ENCODE data around the gene PRKG1. TPM values are rescaled to one million over a fixed set of nuclear protein-coding genes. Genes with fewer than 3 reads are reported as not detected.

PRKG1 gene
- total RNA-seq, 4 donors from 2014 or later, result 24.0 to 89.1 (median 45.7) TPM

DNA sequence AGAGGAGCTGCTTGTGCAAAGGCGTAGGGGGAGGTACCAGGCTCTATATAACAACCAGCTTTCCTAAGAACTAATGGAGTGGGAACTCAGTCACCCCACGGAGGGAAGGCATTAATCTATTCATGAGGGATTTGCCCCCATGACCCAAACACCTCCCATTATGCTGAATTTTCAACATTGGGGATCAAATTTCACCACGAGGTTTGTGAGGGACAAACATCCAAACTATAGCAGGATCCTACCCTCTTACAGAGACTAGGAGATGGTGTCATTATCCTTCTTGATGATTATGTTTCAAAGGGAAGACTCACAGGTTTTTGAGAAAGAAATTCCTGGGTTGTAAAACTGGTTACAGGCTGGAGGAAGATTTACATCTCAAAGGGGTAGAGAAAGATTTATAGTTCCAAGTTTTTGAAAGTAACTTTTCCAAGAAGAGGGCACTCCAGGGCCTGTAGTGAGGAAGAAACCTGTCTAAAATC is 944.8 kb downstream of the PRKG1 start:
- no peak for DNase-seq
- Histone ChIP-seq H3K4me3 (no peak overlapping the region), H3K36me3 (no peaks in the 10 kb centered on the region), H3K4me1 (no peaks in the 10 kb centered on the region), H3K27ac (no peak overlapping the region), H3K27me3 (no peaks in the 10 kb centered on the region), H3K9me3 (no peaks in the 10 kb centered on the region)
- TF ChIP-seq, protein P1, sequence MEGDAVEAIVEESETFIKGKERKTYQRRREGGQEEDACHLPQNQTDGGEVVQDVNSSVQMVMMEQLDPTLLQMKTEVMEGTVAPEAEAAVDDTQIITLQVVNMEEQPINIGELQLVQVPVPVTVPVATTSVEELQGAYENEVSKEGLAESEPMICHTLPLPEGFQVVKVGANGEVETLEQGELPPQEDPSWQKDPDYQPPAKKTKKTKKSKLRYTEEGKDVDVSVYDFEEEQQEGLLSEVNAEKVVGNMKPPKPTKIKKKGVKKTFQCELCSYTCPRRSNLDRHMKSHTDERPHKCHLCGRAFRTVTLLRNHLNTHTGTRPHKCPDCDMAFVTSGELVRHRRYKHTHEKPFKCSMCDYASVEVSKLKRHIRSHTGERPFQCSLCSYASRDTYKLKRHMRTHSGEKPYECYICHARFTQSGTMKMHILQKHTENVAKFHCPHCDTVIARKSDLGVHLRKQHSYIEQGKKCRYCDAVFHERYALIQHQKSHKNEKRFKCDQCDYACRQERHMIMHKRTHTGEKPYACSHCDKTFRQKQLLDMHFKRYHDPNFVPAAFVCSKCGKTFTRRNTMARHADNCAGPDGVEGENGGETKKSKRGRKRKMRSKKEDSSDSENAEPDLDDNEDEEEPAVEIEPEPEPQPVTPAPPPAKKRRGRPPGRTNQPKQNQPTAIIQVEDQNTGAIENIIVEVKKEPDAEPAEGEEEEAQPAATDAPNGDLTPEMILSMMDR (IDR thresholded peaks at IDR 0.05), result no peak
- no peak for TF ChIP-seq POLR2A (IDR thresholded peaks at IDR 0.05)

DNA sequence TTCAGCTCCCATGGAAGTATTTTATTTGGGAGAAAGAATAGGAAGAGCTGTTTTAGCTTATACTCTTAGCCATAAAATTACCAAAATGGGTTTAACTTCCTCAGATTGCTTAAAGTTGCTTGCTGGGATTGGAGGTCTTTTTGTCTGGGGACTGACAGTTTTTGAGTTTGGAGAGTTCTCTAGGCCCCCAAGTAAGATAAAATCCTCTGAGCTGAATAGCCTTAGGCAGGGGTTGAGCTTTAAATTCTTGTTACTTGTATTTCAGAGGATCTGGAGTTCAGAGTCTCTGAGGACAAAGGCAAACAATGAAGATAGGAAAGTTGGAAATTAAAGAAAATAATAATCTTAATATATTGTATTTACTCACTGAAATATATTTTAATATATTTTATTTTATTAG is 945.4 kb downstream of the PRKG1 start:
- Histone ChIP-seq H3K27me3 (no peaks in the 10 kb centered on the region), H3K9me3 (no peaks in the 10 kb centered on the region), H3K4me3 (no peak overlapping the region), H3K27ac (no peak overlapping the region), H3K36me3 (no peaks in the 10 kb centered on the region), H3K4me1 (no peaks in the 10 kb centered on the region)
- no peak for DNase-seq
- no peak for TF ChIP-seq POLR2A (IDR thresholded peaks at IDR 0.05)
- TF ChIP-seq, protein P1 (IDR thresholded peaks at IDR 0.05), result no peak

DNA sequence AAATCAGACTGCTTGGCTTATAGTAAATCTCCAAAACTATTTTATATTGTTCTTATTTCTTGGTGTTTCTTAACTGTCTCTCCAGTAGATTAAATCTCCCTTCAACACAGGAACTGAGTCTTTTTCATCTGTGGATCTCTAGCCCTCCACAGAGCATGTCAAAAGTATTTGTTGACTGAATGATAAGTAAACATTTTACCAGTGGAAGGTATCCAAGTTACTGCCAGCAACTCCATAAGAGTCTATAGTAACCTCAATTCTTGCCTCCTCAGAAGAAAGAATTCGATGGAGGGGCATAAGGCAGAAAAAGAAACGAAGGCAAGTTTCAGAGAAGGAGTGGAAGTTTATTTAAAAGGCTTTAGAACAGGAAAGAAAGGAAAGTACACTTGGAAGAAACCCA is 945.9 kb downstream of the PRKG1 start:
- Histone ChIP-seq H3K27me3 (no peaks in the 10 kb centered on the region), H3K27ac (no peak overlapping the region), H3K4me3 (no peak overlapping the region), H3K36me3 (no peaks in the 10 kb centered on the region), H3K9me3 (no peaks in the 10 kb centered on the region), H3K4me1 (no peaks in the 10 kb centered on the region)
- no peak for DNase-seq
- TF ChIP-seq, protein P1 (IDR thresholded peaks at IDR 0.05), result no peak
- TF ChIP-seq POLR2A (IDR thresholded peaks at IDR 0.05), result no peak

- DNase-seq, result no peak
Observed at GRCh38 chr10:52020702-52021101, 946.4 kb downstream of the PRKG1 start.

DNA sequence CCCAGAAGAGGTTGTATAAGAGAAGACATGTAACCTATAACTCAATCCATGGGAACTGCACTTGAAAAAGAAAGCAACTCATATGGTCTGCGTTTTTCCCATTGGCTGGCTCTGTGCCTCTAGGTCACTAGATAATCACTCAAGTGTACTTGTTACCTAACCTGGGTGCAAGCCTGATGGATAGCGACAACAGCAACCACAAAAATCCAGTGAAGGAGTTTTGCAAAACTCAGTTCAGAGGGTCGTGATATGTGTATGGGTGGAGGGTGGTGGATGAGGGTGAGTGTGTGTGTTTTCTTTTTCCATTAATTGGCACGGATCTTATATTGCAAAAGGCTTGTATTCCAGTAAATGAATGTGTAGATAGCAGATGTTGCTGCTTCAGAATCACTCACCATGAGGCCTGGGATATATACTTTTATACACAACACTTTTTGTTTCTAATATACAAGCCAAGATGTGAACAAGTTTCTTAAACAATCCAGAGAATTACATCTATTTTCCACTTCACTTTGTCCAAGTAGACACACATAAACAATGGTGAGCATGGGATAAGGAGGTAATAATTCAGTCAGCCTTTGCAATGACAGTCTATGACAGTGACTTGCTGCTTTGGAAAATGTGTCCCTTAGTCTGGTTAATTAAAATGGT is 952.9 kb downstream of the PRKG1 start:
- H3K4me1 ChIP-seq, result no peaks in the 10 kb centered on the region
- no peaks in the 10 kb centered on the region for H3K27me3 ChIP-seq
- H3K4me3 ChIP-seq, result no peak overlapping the region
- H3K9me3 ChIP-seq, result no peaks in the 10 kb centered on the region
- no peaks in the 10 kb centered on the region for H3K36me3 ChIP-seq
- TF ChIP-seq, protein P1 (IDR thresholded peaks at IDR 0.05), result no peak
- TF ChIP-seq POLR2A (IDR thresholded peaks at IDR 0.05), result no peak
- DNase-seq, result no peak
- no peak overlapping the region for H3K27ac ChIP-seq

More at GRCh38 chr10:52020702-52021101, 946.4 kb downstream of the PRKG1 start:
- H3K27me3 ChIP-seq, result no peaks in the 10 kb centered on the region
- no peak overlapping the region for H3K27ac ChIP-seq
- TF ChIP-seq, protein P1 (IDR thresholded peaks at IDR 0.05), result no peak
- no peak for TF ChIP-seq POLR2A (IDR thresholded peaks at IDR 0.05)
- no peaks in the 10 kb centered on the region for H3K9me3 ChIP-seq
- no peaks in the 10 kb centered on the region for H3K36me3 ChIP-seq
- H3K4me1 ChIP-seq, result no peaks in the 10 kb centered on the region
- no peak overlapping the region for H3K4me3 ChIP-seq

Measured in Peyer's patch (tissue), 4 donors.